NB4 (cell line): ENCODE measurements around the gene MAPK8IP3.

ENCODE experiments used
- DNase-seq: peaks from one replicate; pipeline ENCODE4 v3.0.0; 2010; ENCODE audit warnings: low read depth
- H3K4me3 ChIP-seq: one replicate; pipeline ENCODE4 v1.5.1; 2011; ENCODE audit warnings: mild to moderate bottlenecking, low read depth, low read length, moderate library complexity
- MYC ChIP-seq: IDR thresholded peaks from 2 replicates; pipeline ENCODE4 v1.6.1; 2011; ENCODE audit warnings: low read depth, low read length
- POLR2A ChIP-seq: IDR thresholded peaks from 2 replicates; pipeline ENCODE4 v1.6.1; 2011; ENCODE audit warnings: mild to moderate bottlenecking; ENCODE audit not compliant: insufficient read length; ENCODE audit errors: extremely low read depth
- TF ChIP-seq, protein P1 (sequence below): IDR thresholded peaks from one replicate; pipeline ENCODE4 v1.5.1; 2012; ENCODE audit warnings: low read depth, low read length
- TF ChIP-seq, protein P2 (sequence below): IDR thresholded peaks from 2 replicates; pipeline ENCODE4 v1.6.1; 2011; ENCODE audit warnings: low read depth, low read length

The MAPK8IP3 gene

DNA sequence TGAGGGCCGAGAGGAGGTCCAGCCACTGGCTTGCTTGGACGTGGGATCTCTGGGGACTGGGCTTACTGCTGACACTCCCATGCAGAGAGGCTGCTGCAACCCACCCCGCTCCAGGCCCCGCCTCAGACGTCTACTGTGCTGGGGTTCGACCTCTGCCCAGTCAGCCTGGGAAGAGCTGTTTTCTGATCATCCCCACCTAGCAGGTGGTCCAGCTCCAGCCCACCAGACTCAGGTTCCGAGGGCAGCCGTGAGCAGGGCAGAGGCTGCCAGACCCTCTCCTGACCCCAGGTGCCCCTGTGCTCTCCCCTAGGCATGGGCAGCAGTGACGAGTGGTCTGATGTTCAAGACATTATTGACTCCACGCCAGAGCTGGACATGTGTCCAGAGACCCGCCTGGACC, 41.9 kb downstream of the MAPK8IP3 start:
- H3K4me3 ChIP-seq, result no peak overlapping the region
- TF ChIP-seq, protein P1, sequence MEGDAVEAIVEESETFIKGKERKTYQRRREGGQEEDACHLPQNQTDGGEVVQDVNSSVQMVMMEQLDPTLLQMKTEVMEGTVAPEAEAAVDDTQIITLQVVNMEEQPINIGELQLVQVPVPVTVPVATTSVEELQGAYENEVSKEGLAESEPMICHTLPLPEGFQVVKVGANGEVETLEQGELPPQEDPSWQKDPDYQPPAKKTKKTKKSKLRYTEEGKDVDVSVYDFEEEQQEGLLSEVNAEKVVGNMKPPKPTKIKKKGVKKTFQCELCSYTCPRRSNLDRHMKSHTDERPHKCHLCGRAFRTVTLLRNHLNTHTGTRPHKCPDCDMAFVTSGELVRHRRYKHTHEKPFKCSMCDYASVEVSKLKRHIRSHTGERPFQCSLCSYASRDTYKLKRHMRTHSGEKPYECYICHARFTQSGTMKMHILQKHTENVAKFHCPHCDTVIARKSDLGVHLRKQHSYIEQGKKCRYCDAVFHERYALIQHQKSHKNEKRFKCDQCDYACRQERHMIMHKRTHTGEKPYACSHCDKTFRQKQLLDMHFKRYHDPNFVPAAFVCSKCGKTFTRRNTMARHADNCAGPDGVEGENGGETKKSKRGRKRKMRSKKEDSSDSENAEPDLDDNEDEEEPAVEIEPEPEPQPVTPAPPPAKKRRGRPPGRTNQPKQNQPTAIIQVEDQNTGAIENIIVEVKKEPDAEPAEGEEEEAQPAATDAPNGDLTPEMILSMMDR, result no peak
- TF ChIP-seq, protein P2, sequence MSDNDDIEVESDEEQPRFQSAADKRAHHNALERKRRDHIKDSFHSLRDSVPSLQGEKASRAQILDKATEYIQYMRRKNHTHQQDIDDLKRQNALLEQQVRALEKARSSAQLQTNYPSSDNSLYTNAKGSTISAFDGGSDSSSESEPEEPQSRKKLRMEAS, result no peak
- TF ChIP-seq MYC (no peak), POLR2A (no peak)
- no peak for DNase-seq

DNA sequence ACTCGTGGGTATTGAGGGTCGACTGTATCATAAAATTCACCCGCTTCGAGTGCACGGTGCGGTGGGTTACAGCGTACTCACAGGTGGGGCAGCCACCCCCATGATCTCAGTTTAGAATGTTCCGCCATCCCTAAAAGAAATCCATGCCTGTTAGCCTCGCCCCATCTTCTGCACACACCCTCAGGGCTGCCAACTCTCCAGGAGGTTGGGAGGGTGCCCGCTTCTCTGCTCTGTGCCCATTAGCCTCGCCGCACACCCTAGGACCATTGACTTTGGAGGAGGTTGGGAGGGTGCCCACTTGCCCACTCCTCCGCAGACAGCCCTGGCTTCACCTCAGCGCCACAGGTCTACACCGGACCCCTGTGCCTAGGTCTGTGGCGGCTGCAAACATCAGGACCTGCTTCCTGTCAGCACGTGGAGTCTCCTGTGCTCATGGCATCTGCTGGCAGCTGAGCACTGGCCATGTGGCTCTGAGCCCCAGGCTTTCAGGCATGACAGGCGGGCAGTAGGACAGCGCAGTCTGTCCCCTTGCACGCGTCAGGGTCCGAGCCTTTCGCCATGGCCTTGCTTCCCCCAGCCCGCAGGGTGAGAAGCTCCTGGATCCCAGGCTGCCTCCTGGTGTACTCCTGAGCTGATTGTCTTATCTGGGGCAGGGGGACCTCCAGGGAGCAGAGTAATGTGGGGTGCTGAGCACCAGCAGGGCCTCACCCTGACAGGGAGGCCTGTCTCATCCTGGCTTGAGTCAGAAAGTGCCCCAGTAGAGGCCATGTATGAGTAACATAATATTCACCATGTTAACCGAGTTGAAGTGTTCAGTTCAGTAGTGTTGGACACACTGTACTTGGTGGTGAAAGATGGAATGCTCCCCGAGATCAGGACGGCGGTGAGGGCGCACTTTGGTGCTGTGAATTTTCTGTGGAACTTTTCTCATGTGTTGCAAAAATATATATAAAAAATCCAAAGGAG, 43.4 kb downstream of the MAPK8IP3 start:
- no peak overlapping the region for H3K4me3 ChIP-seq
- TF ChIP-seq, protein P1, result no peak
- TF ChIP-seq, protein P2, result no peak
- TF ChIP-seq MYC (no peak), POLR2A (no peak)
- no peak for DNase-seq

DNA sequence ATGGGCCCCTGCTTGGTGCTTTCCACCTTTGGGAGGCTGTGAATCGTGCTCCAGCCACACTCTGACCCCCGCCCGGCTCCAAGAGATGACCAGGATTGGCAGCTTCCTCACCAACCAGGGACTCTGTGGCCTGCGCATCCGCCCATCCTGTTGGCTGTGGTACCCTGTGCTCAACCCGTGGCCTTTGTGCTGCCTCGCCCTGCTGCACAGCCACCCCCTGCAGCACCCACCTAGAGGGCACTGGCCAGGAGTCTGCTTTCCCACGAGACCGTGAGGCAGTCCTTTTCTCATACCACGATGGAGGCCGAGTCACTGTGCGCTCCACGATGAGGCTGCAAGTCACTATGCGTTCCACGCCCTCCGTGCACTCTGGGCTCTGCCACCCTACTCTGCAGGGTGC, 46.0 kb downstream of the MAPK8IP3 start:
- TF ChIP-seq, protein P2, result no peak
- TF ChIP-seq MYC, result no peak
- TF ChIP-seq, protein P1, result no peak
- TF ChIP-seq POLR2A, result no peak
- H3K4me3 ChIP-seq, result no peak overlapping the region
- DNase-seq, result no peak

DNA sequence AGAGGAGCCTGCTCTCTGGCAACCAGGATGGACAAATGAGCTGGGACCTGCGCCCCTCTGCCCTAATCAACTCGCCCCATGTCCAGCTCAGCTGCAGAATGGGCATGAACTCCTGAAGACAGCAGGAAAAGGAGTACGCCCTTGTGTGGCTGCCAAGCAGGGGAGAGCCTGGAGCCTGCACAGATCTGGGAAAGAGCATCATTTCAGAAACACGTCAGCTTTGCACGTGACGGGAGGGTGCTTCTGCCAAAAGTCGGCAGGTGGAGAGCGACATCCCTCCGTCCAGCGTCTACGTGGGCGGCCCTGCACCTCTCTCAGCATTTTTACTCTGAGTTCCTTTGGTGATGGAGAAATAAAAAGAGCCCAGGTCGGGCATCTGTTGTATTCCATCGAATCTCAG, 46.9 kb downstream of the MAPK8IP3 start:
- no peak overlapping the region for H3K4me3 ChIP-seq
- TF ChIP-seq, protein P1, result no peak
- TF ChIP-seq, protein P2, result no peak
- TF ChIP-seq POLR2A (no peak), MYC (no peak)
- no peak for DNase-seq

DNA sequence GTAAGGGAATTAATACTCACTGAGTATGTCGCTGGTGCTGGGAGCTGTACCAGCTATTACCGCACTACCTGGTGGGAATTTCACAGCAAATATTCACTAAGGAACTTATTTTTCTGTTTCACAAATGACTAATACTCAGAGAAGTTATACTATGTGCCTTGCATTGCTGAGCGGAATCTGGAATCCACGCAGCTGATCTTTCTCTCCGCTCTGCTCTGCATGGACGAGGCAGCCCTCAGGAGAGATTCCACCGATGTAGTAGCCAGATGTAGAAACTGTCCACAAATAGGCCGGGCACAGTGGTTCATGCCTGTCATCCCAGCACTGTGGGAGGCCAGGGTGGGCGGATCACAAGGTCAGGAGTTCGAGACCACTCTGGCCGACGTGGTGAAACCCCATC, 48.2 kb downstream of the MAPK8IP3 start:
- TF ChIP-seq, protein P2, result no peak
- TF ChIP-seq MYC, result no peak
- DNase-seq, result no peak
- no peak overlapping the region for H3K4me3 ChIP-seq
